ENCODE measurements around the gene FSTL4.

Gene FSTL4

GRCh38 chr5:133232011-133232410 lies 380.3 kb downstream of the FSTL4 start:
- DNase-seq: no peak

DNA sequence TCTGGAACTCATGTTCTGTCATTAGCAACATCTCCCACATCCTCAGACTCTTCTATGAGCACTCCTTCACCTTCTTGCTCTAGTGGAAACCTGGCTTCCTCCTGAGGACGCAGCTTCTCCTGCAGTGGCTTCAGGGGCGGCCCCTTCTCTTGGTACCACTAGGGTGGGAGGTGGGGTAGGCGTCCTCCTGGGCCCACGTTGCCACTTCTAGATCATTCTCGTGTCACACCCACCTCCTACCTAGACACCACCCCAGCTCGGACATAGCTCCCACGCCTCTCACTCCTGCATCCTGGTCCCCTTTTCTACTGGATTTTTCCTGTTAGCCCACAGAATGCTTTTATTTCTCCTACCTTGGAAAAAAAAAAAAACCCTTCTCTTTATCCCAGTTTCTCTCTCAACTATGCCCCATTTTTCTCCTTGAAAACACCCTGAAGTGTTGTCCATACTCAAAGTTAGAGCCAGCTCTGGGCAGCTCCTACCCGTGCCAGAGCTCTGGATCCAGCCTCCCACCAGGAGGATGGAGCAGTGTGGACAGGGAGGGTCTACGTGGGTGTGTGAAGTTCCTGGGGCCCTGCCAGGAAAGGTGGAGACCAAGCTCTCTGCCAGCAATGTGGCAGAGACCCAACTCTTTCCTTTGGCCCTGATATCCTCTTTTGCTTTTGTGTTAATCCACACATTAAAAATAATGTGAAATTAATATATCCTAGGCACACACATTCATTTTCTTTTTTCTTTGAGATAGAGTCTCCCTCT lies 381.3 kb downstream of the FSTL4 start:
- DNase-seq: no peak

DNA sequence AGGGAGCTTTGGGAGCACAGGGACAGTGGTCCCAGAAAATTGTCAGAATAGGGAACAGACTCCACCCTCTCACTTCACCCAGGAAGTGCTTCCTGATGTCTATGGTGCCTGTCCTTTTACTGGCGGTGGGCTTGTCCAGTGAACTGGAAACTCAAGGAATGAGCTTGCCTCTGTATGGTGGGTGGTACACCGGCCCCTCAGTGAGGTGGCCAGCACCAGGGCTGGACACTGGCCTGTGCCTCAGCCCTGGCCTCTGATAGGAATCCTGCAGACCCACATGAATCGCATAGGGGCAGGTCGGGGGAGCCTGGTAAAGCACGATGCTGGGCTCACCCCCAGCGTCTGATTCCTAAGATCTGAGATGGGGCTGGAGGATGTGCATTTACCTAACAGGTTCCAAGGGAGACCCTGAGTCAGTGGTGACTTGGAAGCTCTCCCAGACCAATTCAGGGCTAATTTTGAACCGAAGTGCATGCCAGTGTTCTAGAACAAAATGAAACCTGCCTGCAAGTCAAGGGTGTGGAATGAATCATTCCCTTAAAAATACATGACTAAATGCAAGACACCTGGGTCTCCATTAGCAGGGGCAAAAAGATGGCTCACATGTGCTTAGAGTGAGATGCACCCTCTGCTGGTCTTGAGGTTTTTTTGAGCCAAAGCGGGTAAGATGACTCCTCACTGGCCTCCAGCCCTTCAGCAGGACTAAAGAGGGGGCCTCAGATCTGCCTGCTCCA lies 382.2 kb downstream of the FSTL4 start:
- DNase-seq: no peak

DNA sequence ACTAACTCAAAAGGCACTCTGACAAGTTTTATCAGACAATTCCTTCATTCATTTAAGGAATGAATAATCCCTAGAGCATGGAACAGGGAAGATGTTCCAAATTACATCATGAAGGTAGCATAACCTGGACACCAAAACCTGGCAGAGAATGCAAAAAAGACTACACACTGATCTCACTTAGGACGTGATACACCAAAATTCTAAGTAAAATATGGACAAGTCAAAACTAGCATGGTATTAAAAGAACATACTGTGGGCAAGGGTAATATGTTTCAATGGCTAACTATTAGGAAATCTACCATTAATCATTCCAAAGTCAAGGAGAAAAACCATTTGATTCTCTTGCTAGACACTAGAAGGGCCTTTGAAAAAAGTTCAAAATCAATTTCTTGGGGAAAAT lies 384.0 kb downstream of the FSTL4 start:
- DNase-seq: no peak

DNA sequence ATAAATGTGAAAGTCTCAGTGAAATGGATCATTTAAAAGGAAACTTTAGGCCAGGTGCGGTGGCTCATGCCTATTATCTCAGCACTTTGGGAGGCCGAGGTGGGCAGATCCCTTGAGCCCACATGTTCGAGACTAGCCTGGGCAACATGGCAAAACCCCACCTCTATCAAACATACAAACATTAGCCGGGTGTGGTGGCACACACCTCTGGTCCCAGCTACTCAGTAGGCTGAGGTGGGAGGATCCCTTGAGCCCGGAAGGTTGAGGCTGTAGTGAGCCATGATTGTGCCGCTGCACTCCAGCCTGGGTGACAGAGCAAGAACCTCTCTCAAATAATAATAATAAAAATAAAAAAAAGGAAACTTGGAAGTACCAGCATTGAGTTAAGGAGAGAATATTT lies 384.4 kb downstream of the FSTL4 start:
- DNase-seq: no peak

DNA sequence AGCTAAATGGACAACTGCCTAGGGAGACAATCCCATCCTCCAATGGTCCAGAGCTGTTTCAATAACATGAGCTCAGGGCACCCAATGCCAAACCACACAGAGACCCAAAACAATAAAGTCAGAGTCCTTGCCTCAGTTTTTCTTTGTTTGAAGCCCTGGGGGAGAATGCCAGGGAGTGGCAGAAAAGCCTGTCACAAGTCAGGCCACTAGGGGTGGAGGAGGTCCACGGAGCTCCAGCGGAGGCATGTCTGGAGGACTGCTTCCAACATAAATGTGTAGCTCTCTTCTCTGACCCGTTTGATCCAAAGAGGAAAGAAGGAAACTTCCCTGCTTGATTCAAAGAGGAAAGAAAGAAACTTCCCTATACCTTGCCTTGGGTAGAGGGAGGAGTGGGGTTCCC lies 385.3 kb downstream of the FSTL4 start:
- no peak for DNase-seq

- DNase-seq: no peak
Observed at GRCh38 chr5:133226186-133226585, 386.2 kb downstream of the FSTL4 start.

DNA sequence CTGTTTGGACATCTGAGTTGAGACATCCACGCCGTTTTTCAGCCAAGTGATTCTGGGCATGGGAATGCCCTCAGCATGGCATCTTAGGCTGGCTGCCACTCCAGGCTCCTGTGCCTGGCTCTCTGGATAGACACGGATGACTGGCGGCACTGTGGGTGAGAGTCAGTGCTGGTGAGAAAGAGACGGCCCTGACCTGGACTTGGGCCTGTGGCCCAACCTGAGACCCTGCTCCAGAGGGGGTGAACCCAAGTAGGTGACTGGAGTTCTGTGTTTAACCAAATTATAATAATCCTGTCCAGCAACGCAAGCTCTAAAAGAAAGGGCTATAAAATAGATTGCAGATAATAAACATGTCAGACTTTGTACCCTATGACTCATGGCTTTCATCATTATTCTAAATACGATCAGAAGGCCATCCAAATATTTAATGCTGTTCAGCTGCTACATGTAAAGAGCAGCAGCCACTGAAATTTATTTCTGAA lies 386.6 kb downstream of the FSTL4 start:
- no peak for DNase-seq

DNA sequence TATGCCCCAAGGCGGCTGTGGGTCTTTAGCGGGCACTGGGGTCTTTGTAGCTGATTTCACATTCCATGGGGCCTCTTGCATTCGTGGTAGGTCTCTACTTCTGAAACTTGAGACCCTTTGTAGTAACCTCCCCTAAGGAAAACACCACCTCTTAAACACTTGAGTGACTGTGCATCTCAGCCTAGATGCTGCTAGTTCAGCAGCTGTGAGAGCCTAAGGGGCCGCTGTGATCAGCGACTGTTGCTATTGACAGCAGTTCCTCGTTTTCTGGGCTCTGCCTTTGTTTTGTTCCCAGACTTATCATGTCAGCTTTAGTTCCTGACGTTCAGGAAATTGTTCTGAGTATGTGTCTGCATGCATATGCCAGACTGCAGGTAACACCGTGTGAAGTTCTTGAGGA lies 389.4 kb downstream of the FSTL4 start:
- no peak for DNase-seq

DNA sequence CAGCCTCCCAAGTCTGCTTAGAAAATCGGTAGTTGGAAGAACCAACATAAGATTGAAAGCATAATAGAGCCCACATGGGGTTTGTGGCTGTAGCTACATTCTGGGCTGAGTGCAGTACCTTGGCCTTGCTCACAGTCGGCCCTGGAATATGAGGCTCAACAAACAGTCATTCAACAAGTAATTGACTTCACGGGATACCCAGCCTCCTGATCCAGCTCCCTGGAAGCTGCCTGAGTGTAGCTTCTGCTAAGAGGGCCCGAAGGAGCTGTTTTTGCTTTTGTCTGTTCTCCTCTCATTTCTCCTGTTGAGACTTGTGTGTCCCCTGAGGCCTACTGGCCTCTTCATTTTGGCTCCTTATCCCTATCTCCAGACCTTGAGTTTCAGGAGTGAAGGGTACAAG lies 389.8 kb downstream of the FSTL4 start:
- no peak for DNase-seq

DNA sequence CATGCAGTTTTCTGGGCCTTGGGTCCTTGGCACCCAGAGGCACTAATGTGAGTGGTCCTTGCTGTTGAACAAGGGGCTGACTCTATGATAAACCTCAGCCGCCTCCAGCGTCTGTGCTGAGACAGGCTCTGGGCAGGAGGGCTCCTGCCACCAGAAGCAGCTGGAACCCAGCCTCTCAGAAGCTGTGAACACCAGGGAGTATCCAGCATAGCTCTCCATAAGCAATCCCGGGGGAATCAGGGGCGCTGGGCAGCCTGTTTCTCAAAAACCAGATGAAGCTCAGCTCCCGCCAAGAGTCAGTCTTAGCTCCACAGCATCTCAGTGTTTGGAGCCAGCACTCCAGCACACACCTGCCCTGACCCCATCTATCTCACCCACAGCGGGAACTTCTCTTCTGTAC lies 390.3 kb downstream of the FSTL4 start:
- no peak for DNase-seq

GRCh38 chr5:133220851-133221674 lies 391.3 kb downstream of the FSTL4 start:
- DNase-seq: no peak

GRCh38 chr5:133219296-133219695 lies 393.0 kb downstream of the FSTL4 start:
- DNase-seq: no peak

DNA sequence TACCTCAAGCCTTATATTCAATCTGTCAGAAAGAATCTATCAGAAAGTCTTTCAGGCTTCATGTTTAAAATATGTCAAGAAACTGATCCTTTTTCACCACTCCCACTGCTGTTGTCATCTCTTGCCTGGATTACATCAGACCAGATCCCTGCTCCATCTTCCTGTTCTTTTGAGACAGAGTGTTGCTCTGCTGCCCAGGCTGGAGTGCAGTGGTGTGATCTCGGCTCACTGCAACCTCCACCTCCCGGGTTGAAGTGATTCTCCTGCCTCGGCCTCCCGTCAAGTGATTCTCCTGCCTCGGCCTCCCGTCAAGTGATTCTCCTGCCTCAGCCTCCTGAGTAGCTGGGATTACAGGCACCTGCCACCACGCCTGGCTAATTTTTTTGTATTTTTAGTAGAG lies 396.2 kb downstream of the FSTL4 start:
- DNase-seq: peak; percentile 54

GRCh38 chr5:133214153-133214820 lies 398.1 kb downstream of the FSTL4 start:
- peak; percentile 38 for DNase-seq

- DNase-seq: no peak
Observed at GRCh38 chr5:133205649-133206048, 406.7 kb downstream of the FSTL4 start.

- no peak for DNase-seq
Observed at GRCh38 chr5:133205204-133205603, 407.1 kb downstream of the FSTL4 start.

DNA sequence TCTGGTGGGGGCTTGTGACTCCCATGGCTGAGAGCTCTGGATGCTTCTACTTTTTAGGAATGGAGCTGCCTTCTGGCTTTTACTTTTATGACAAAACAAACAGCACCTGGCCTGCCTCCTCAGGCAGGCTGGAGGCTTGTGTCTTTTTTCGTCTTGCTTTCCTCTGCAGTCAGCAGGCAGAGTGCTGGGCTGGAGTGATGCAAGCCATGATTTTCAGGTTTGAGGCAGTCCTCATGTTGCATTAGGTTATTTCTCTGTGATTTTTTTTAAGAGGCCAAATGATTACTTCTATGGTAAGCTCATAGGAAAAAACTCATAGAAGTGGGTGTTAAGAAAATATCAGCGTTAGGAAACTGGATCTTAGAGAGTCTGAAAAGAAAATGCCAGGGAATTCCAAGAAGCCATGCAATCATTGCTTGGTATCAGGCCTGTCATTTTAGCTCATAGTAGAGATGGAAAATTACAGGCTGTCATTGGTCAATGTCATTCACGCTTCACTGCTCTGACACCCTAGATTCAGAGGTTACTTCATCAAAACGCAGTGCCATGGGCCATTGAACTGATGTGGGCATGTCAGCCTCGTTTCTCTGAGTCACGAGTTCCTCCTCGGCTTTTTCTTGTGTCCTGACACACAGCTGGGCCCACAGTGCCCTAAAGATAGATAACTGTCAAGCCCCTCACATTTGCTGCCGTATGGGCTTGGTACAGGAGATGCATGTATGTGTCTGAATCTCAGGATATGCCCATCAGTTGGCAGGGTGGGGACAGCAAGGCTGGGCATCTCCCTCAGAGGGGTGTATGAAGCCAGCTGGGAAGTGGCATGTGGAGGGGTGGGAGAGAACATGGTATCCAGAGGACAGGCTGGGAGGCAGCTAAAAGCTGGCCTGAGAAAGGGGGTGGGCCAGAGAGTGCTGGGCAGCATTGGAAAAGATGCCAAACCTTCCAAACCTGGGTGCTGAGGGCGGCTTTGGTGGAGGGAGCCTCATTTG lies 408.7 kb downstream of the FSTL4 start:
- peak; percentile 19 for DNase-seq

GRCh38 chr5:133202066-133202665 lies 410.2 kb downstream of the FSTL4 start:
- DNase-seq: no peak

DNA sequence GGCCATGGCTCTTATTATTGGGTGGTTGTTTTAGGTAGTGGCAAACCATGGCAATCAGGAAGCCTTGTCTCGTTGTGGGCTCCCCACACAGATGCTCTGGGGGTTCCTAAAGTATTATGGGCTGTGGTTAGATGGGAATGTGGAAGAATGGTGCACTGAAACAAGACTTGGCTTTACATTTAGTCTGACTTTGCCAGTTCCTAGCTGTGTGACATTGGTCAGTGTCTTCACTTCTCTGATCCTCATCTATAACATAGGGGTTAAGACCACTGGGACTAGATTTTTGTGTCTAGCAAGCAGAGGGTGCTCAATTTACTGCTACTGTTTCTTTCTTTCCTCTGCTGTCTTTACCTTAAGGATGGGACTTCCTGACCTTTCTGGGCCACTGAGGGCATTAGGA lies 411.0 kb downstream of the FSTL4 start:
- no peak for DNase-seq

GRCh38 chr5:133200256-133200655 lies 412.1 kb downstream of the FSTL4 start:
- DNase-seq: no peak

Measured in OCI-M1 (cell line).